ENCODE measurements around the gene GALNT13. TPM values are rescaled to one million over a fixed set of nuclear protein-coding genes. Genes with fewer than 3 reads are reported as not detected.

GALNT13 gene
- total RNA-seq, 2 experiments from 2014 or later: 0.32 to 0.60 TPM

GRCh38 chr2:154195644-154196195 lies 324.0 kb downstream of the GALNT13 start:
- TF ChIP-seq CTCF (IDR thresholded peaks at IDR 0.05): no peak
- intact Hi-C loops (cut with micrococcal nuclease): no loop called here
- Mint-ChIP-seq H3K4me1 (ENCODE audit: low read depth) (no peaks in the 10 kb centered on the region), H3K27me3 (no peaks in the 10 kb centered on the region), H3K36me3 (ENCODE audit: low read depth) (no peaks in the 10 kb centered on the region), H3K4me3 (no peak overlapping the region), H3K27ac (no peak overlapping the region), H3K9me3 (no peaks in the 10 kb centered on the region)
- POLR2A ChIA-PET: no interaction called here
- ATAC-seq (no peak), DNase-seq (no peak)
- CTCF ChIA-PET: no interaction called here

GRCh38 chr2:154198866-154199265 lies 327.1 kb downstream of the GALNT13 start:
- H3K36me3 Mint-ChIP-seq (ENCODE audit: low read depth): no peaks in the 10 kb centered on the region
- H3K4me1 Mint-ChIP-seq (ENCODE audit: low read depth): no peaks in the 10 kb centered on the region
- CTCF ChIA-PET: no interaction called here
- no peaks in the 10 kb centered on the region for H3K27me3 Mint-ChIP-seq
- POLR2A ChIA-PET: no interaction called here
- TF ChIP-seq CTCF (IDR thresholded peaks at IDR 0.05): no peak
- H3K4me3 Mint-ChIP-seq: no peak overlapping the region
- H3K27ac Mint-ChIP-seq: no peak overlapping the region
- no peak for ATAC-seq
- intact Hi-C loops (cut with micrococcal nuclease): no loop called here
- H3K9me3 Mint-ChIP-seq: peaks cover under 1% of the 10 kb centered on the region
- DNase-seq: no peak

GRCh38 chr2:154203206-154203605 lies 331.5 kb downstream of the GALNT13 start:
- intact Hi-C loops (cut with micrococcal nuclease): no loop called here
- no peaks in the 10 kb centered on the region for H3K36me3 Mint-ChIP-seq (ENCODE audit: low read depth)

GRCh38 chr2:154203902-154204301 lies 332.2 kb downstream of the GALNT13 start:
- ATAC-seq: no peak
- no peaks in the 10 kb centered on the region for H3K27me3 Mint-ChIP-seq
- H3K27ac Mint-ChIP-seq: no peak overlapping the region
- ChIA-PET CTCF (no interaction called here), POLR2A (no interaction called here)
- no peak for DNase-seq
- H3K9me3 Mint-ChIP-seq: peaks cover 2% of the 10 kb centered on the region
- intact Hi-C loops (cut with micrococcal nuclease): no loop called here
- no peaks in the 10 kb centered on the region for H3K4me1 Mint-ChIP-seq (ENCODE audit: low read depth)
- no peak for TF ChIP-seq CTCF (IDR thresholded peaks at IDR 0.05)
- H3K36me3 Mint-ChIP-seq (ENCODE audit: low read depth): no peaks in the 10 kb centered on the region
- no peak overlapping the region for H3K4me3 Mint-ChIP-seq

More at GRCh38 chr2:154203206-154203605, 331.5 kb downstream of the GALNT13 start:
- H3K27me3 Mint-ChIP-seq: no peaks in the 10 kb centered on the region
- H3K4me1 Mint-ChIP-seq (ENCODE audit: low read depth): no peaks in the 10 kb centered on the region
- no peak for TF ChIP-seq CTCF (IDR thresholded peaks at IDR 0.05)
- no peak overlapping the region for H3K27ac Mint-ChIP-seq
- CTCF ChIA-PET: no interaction called here
- no peak for DNase-seq
- H3K4me3 Mint-ChIP-seq: no peak overlapping the region
- peaks cover 2% of the 10 kb centered on the region for H3K9me3 Mint-ChIP-seq
- no peak for ATAC-seq
- POLR2A ChIA-PET: no interaction called here

- H3K4me1 Mint-ChIP-seq (ENCODE audit: low read depth): no peaks in the 10 kb centered on the region
- CTCF ChIA-PET: no interaction called here
These were observed 335.7 kb downstream of the GALNT13 start for GRCh38 chr2:154207288-154208047.

More at GRCh38 chr2:154207288-154208047, 335.7 kb downstream of the GALNT13 start:
- POLR2A ChIA-PET: no interaction called here
- DNase-seq: no peak
- no peak overlapping the region for H3K4me3 Mint-ChIP-seq
- H3K9me3 Mint-ChIP-seq: peaks cover 2% of the 10 kb centered on the region
- no peak for ATAC-seq
- no peak overlapping the region for H3K27ac Mint-ChIP-seq
- H3K36me3 Mint-ChIP-seq (ENCODE audit: low read depth): no peaks in the 10 kb centered on the region
- TF ChIP-seq CTCF (IDR thresholded peaks at IDR 0.05): no peak
- no peaks in the 10 kb centered on the region for H3K27me3 Mint-ChIP-seq
- intact Hi-C loops (cut with micrococcal nuclease): no loop called here
